HUES48 (cell line): ENCODE results near the gene FAXDC2.

Source experiments
- H3K27ac ChIP-seq: one replicate; pipeline ENCODE4 v1.7.0; 2013; ENCODE audit warnings: low read depth, low read length, inconsistent platforms
- H3K27me3 ChIP-seq: 2 replicates; pipeline ENCODE4 v1.6.1; 2013; ENCODE audit warnings: mild to moderate bottlenecking, low read length; ENCODE audit not compliant: control insufficient read depth, insufficient read depth
- H3K36me3 ChIP-seq: 2 replicates; pipeline ENCODE4 v1.6.1; 2013; ENCODE audit warnings: low read length; ENCODE audit not compliant: control insufficient read depth, insufficient read depth
- H3K4me1 ChIP-seq: 2 replicates; pipeline ENCODE4 v1.6.1; 2013; ENCODE audit warnings: mild to moderate bottlenecking, low read length; ENCODE audit not compliant: control insufficient read depth, insufficient read depth
- H3K4me3 ChIP-seq: 2 replicates; pipeline ENCODE4 v1.5.1; 2013; ENCODE audit warnings: mild to moderate bottlenecking, low read depth, low read length
- H3K9ac ChIP-seq: 2 replicates; pipeline ENCODE4 v1.6.1; 2013; ENCODE audit warnings: mild to moderate bottlenecking, low read depth, low read length, moderate library complexity
- H3K9me3 ChIP-seq: 2 replicates; pipeline ENCODE4 v1.6.1; 2013; ENCODE audit warnings: low read length; ENCODE audit not compliant: control insufficient read depth, insufficient read depth

The FAXDC2 gene

DNA sequence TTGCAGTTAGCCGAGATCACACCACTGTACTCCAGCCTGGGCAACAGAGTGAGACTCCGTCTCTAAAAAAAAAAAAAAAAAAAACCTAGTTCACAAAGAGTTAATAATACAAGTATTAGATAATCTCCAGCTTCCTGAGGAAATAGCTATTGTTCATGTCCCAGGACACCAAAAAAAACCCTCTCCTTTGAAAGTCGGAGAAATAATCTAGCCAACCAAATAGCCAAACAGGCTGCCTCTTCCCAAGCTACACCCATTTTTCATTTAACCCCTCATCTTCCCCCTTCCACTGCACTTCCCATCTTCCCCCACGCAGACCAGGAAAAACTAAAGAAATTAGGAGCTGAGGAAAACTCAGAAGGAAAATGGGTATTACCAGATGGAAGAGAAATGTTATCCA, 31.6 kb upstream of the FAXDC2 start:
- H3K9me3 ChIP-seq, result peaks cover 35% of the 10 kb centered on the region
- no peaks in the 10 kb centered on the region for H3K27me3 ChIP-seq
- H3K9ac ChIP-seq, result no peak overlapping the region
- H3K4me1 ChIP-seq, result no peaks in the 10 kb centered on the region
- H3K36me3 ChIP-seq, result peaks cover 23% of the 10 kb centered on the region
- H3K4me3 ChIP-seq, result no peak overlapping the region
- no peak overlapping the region for H3K27ac ChIP-seq

GRCh38 chr5:154878642-154879335, 28.4 kb upstream of the FAXDC2 start:
- Histone ChIP-seq H3K9me3 (peaks cover 19% of the 10 kb centered on the region), H3K4me3 (no peak overlapping the region), H3K27ac (no peak overlapping the region), H3K27me3 (no peaks in the 10 kb centered on the region), H3K9ac (no peak overlapping the region), H3K4me1 (no peaks in the 10 kb centered on the region), H3K36me3 (peaks cover 31% of the 10 kb centered on the region)

DNA sequence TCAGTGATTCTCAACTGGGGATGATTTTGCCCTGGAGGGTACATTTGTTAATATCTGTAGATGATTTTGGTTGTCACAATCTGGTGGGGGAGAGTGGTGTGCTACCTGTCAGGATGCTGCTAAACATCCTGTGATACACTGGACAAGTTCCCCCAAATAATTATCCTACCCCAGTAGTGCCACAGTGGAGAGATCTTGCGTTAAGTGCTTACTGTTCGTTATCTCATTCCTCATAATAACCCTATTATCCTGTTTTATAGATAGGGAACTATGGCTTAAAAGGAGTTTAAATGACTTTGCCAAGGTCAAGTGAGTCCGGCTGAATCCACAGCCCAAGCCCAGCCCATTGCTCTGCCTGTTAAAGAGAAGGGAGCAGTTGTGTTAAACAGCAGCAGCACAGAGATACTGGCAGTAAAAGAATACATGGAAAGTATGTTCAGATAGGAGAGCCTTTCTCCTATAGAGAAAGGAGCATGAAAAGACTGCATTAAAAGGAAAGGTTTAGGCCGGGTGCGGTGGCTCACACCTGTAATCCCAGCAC, 23.5 kb upstream of the FAXDC2 start:
- Histone ChIP-seq H3K27me3 (no peaks in the 10 kb centered on the region), H3K9ac (no peak overlapping the region), H3K36me3 (peaks cover 64% of the 10 kb centered on the region), H3K4me1 (no peaks in the 10 kb centered on the region), H3K27ac (no peak overlapping the region), H3K4me3 (no peak overlapping the region), H3K9me3 (peaks cover 12% of the 10 kb centered on the region)

- Histone ChIP-seq H3K27me3 (no peaks in the 10 kb centered on the region), H3K4me3 (no peak overlapping the region), H3K9ac (no peak overlapping the region), H3K4me1 (no peaks in the 10 kb centered on the region), H3K9me3 (no peaks in the 10 kb centered on the region), H3K36me3 (peaks cover 74% of the 10 kb centered on the region), H3K27ac (no peak overlapping the region)
These were observed 21.3 kb upstream of the FAXDC2 start for GRCh38 chr5:154871734-154872133.

GRCh38 chr5:154868702-154869101, 18.3 kb upstream of the FAXDC2 start:
- Histone ChIP-seq H3K4me1 (no peaks in the 10 kb centered on the region), H3K27ac (no peak overlapping the region), H3K9ac (no peak overlapping the region), H3K9me3 (no peaks in the 10 kb centered on the region), H3K36me3 (peaks cover 72% of the 10 kb centered on the region), H3K4me3 (no peak overlapping the region), H3K27me3 (no peaks in the 10 kb centered on the region)

DNA sequence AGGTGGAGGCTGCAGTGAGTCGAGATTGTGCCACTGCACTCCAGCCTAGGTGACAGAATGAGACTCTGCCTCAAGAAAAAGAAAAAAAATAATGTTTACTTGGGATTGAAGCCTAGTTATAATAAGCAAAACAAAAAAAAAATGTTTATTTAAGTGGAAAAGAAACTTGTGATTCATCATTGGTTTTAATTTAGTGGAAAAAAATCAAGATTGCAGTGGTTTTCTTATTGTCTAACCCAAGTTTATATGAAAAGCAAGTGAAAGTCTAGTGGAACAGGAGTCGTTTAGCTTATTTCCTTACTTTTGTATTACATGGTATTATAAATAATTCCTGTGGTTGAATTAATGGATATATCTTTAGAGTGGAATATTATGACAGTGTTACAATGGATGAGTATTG, 16.4 kb upstream of the FAXDC2 start:
- no peak overlapping the region for H3K4me3 ChIP-seq
- no peaks in the 10 kb centered on the region for H3K4me1 ChIP-seq
- no peaks in the 10 kb centered on the region for H3K27me3 ChIP-seq
- peaks cover 66% of the 10 kb centered on the region for H3K36me3 ChIP-seq
- no peaks in the 10 kb centered on the region for H3K9me3 ChIP-seq
- H3K9ac ChIP-seq, result no peak overlapping the region
- H3K27ac ChIP-seq, result no peak overlapping the region

- no peak overlapping the region for H3K27ac ChIP-seq
- H3K36me3 ChIP-seq, result peaks cover 56% of the 10 kb centered on the region
- no peak overlapping the region for H3K4me3 ChIP-seq
- H3K27me3 ChIP-seq, result no peaks in the 10 kb centered on the region
- H3K4me1 ChIP-seq, result peaks cover 5% of the 10 kb centered on the region; the same call in 1 of the 2 replicates
- no peak overlapping the region for H3K9ac ChIP-seq
- H3K9me3 ChIP-seq, result no peaks in the 10 kb centered on the region
These were observed 15.2 kb upstream of the FAXDC2 start for GRCh38 chr5:154865466-154866184.

GRCh38 chr5:154863291-154864080, 13.1 kb upstream of the FAXDC2 start:
- Histone ChIP-seq H3K4me3 (no peak overlapping the region), H3K27ac (no peak overlapping the region), H3K9me3 (no peaks in the 10 kb centered on the region), H3K36me3 (peaks cover 48% of the 10 kb centered on the region), H3K27me3 (no peaks in the 10 kb centered on the region), H3K4me1 (peaks cover 15% of the 10 kb centered on the region; the same call in 1 of the 2 replicates), H3K9ac (no peak overlapping the region)

- Histone ChIP-seq H3K27me3 (no peaks in the 10 kb centered on the region), H3K27ac (no peak overlapping the region), H3K4me3 (no peak overlapping the region), H3K36me3 (peaks cover 48% of the 10 kb centered on the region), H3K9ac (no peak overlapping the region), H3K9me3 (no peaks in the 10 kb centered on the region), H3K4me1 (peaks cover 15% of the 10 kb centered on the region; the same call in 1 of the 2 replicates)
These were observed 12.4 kb upstream of the FAXDC2 start for GRCh38 chr5:154862766-154863165.

GRCh38 chr5:154861946-154862345, 11.5 kb upstream of the FAXDC2 start:
- H3K9me3 ChIP-seq, result no peaks in the 10 kb centered on the region
- peaks cover 41% of the 10 kb centered on the region for H3K36me3 ChIP-seq
- no peak overlapping the region for H3K4me3 ChIP-seq

More at GRCh38 chr5:154861946-154862345, 11.5 kb upstream of the FAXDC2 start:
- Histone ChIP-seq H3K27ac (no peak overlapping the region), H3K9ac (no peak overlapping the region), H3K27me3 (no peaks in the 10 kb centered on the region), H3K4me1 (peaks cover 16% of the 10 kb centered on the region)
